WTC11 (cell line): ENCODE measurements around the gene SUB1.

Experiments
- CREM ChIP-seq: sonication (generic); formaldehyde crosslinking; IDR thresholded peaks from 2 replicates; pipeline ENCODE4 v1.8.1; 2022; ENCODE audit warnings: mild to moderate bottlenecking, missing genetic modification reagents, moderate library complexity
- CTCF ChIP-seq: fragments of 200-600 bp; IDR thresholded peaks from 2 replicates; pipeline ENCODE4 v1.8.0; 2022; ENCODE audit warnings: antibody characterized with exemption
- NR2C2 ChIP-seq: sonication (generic); formaldehyde crosslinking; IDR thresholded peaks from 2 replicates; pipeline ENCODE4 v1.8.0; 2022; ENCODE audit warnings: mild to moderate bottlenecking, missing genetic modification reagents

GRCh38 chr5:32562056-32562455 is 23.3 kb upstream of the SUB1 start:
- TF ChIP-seq NR2C2 (no peak), CTCF (no peak), CREM (CRISPR knock-in tag) (no peak)
